ENCODE measurements around the gene HLA-DOA.
A peak's percentile ranks its signal among the peaks of the same experiment; 100 is the strongest.

Gene HLA-DOA

DNA sequence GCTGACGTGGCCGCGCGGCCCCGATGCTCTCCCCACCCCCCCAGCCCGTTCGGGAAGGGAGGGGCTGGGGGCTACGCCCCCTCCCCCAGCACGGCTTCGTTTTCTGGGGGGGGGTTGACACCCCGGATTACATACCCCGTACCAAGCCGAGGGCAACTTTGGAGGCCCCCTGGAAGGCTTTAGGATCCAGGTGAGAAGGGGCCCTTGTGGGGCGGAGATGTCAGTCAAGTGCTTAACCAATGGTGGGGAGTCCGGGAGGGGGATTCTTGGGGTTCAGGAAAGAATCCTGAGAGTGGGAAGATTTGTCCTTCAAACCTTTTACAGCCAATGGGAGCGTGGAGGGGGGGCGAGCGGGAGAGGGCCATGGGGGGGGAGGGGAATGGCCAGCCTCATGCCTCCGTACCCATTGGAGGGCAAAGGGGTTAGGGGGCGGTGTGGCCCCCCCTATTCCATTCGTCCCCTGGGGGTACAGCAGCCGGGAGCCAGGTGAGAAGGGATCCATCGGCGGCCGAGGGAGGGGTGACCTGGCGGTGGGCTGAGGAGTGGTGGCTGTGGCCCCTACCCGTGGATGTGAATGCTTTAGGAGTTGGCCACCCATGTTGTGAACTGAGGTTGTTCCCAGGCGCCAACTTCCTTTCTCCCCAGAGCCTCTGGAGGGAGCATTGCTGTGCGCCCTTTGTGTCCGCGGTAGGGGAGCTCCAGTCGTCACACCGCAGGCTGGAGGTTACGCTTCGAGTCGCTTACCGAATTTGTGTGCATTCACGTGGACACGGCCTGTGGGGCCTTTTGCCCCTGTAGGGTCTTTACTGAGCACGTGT is 40.3 kb downstream of the HLA-DOA start:
- Histone ChIP-seq H3K9me3 (ENCODE audit: control insufficient read depth, insufficient read depth, low read length) (no peaks in the 10 kb centered on the region), H3K4me3 (ENCODE audit: low read depth, low read length) (peak overlapping the region; percentile 100)

DNA sequence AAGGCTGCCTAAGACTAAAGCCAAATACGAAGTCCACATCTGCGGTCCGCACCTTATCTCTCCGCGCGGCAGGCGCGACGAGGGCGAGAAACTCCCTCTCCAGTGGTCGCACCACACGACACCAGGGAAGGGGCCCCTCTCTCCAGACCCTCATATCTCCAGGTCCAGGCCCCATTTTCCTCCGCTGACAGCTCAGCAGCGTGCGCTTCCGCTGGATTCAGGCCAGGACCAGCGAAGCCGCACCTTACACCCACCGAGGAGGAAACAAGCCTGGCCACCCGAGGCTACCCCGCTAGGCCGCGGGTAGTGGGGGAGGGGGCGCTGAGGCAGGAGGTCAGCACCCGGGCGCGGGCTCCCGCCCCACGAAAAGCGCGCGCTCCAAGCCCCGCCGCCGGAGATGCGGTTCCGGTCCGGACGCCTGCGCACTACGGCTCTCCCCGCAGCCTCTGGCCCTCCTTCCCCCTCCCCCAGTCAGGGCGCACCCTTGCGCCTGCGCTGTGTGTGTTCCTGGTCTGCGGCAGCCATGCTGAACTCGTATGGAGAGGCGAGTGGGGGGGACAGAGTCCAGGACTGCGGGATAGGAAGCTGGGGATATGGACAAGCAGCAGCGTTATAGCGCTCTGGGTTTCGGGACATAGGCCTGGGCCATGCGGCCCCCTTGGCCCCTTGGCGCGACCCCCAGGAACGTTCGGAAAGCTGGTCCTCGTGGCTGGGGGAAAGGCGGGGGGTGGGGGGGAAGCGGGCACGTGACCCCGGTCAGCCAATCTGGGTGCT is 41.1 kb downstream of the HLA-DOA start, which contains the start of gene BRD2:
BRD2 (plus strand) TSS at position 502 of the 774 bp plus-strand sequence. CDS start 4,305 bp downstream, outside the sequence.
- Histone ChIP-seq H3K27me3 (ENCODE audit: control insufficient read depth, insufficient read depth, low read length) (no peaks in the 10 kb centered on the region), H3K9ac (ENCODE audit: low read depth, low read length) (peak within 1 kb of the TSS; percentile 100), H3K9me3 (ENCODE audit: control insufficient read depth, insufficient read depth, low read length) (no peaks in the 10 kb centered on the region), H3K36me3 (ENCODE audit: control insufficient read depth, insufficient read depth, low read length) (peaks cover 18% of the 10 kb centered on the region), H3K4me1 (ENCODE audit: control insufficient read depth, insufficient read depth, low read length) (peaks cover 6% of the 10 kb centered on the region), H3K4me3 (ENCODE audit: low read depth, low read length) (peak within 1 kb of the TSS; percentile 100)

More for the DNA sequence above, 40.3 kb downstream of the HLA-DOA start:
- peaks cover 6% of the 10 kb centered on the region for H3K4me1 ChIP-seq (ENCODE audit: control insufficient read depth, insufficient read depth, low read length)
- peaks cover 23% of the 10 kb centered on the region for H3K36me3 ChIP-seq (ENCODE audit: control insufficient read depth, insufficient read depth, low read length)
- H3K9ac ChIP-seq (ENCODE audit: low read depth, low read length): peak overlapping the region; percentile 100
- H3K27me3 ChIP-seq (ENCODE audit: control insufficient read depth, insufficient read depth, low read length): no peaks in the 10 kb centered on the region

DNA sequence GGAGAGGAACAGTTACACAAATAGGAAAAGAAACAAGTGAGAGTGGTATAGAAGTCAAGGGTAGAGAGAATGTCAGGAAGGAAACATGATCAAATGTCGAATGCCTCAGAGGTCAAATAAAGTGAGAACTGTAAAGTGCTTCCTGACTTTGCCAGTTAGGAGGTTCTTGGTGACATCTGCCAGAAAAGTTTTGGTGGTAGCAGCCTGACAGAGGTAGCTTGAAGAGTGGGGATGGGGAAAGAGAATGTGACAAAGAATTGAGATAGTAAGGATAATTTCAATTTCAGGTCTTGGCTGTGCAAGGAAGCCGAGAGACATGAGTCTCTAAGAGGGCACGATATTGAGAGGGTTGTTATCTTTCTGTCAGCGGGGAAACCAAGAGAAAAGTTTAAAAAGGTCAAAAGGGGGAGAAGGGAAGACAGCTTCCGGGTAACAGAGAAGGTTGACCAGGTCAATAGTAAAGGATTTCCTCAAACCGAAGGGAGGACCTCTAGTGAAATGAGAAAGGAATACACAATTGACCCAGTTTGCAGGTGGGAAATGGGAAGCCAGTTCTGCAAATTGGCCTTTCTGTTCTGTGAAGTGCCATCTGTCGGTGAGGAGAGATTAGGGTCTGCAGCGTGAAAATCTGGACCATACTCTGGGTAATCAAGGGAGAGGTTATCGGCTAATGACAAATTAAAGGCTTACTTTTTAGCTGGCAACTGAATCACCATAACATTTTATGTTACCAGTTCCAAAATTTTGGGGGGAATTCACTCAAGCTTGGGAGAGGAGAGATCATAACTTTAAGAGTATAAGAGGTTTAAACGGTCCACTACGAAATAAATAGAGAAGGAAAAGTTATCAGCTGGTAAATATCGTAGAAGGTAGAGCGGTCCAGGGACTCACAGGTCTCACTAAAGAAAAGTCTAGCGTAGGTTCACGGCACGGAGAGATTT is 42.0 kb downstream of the HLA-DOA start:
- Histone ChIP-seq H3K36me3 (ENCODE audit: control insufficient read depth, insufficient read depth, low read length) (peaks cover 10% of the 10 kb centered on the region), H3K27me3 (ENCODE audit: control insufficient read depth, insufficient read depth, low read length) (no peaks in the 10 kb centered on the region), H3K4me1 (ENCODE audit: control insufficient read depth, insufficient read depth, low read length) (peaks cover 6% of the 10 kb centered on the region), H3K4me3 (ENCODE audit: low read depth, low read length) (peak overlapping the region; percentile 100), H3K9me3 (ENCODE audit: control insufficient read depth, insufficient read depth, low read length) (no peaks in the 10 kb centered on the region), H3K9ac (ENCODE audit: low read depth, low read length) (peak overlapping the region; percentile 97)

DNA sequence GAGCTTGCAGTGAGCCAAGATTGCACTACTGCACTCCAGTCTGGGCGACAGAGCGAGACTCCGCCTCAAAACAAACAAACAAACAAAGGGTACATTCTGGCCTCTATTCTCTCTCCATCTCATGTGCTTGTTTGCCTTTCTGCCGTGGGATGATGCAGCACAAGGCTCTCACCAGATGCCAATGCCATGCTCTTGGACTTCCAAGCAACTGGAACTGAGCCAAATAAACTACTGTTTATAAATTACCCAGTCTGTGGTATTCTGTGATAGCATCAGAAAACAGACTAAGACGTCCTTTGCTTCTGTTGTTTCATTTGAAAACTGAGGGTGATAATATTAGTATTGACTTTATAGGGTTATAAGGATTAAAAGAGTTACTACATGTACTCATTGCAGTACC is 44.6 kb downstream of the HLA-DOA start:
- Histone ChIP-seq H3K9ac (ENCODE audit: low read depth, low read length) (no peak overlapping the region), H3K4me1 (ENCODE audit: control insufficient read depth, insufficient read depth, low read length) (peaks cover 6% of the 10 kb centered on the region), H3K27me3 (ENCODE audit: control insufficient read depth, insufficient read depth, low read length) (no peaks in the 10 kb centered on the region), H3K36me3 (ENCODE audit: control insufficient read depth, insufficient read depth, low read length) (peaks cover 4% of the 10 kb centered on the region), H3K9me3 (ENCODE audit: control insufficient read depth, insufficient read depth, low read length) (no peaks in the 10 kb centered on the region), H3K4me3 (ENCODE audit: low read depth, low read length) (no peak overlapping the region)

DNA sequence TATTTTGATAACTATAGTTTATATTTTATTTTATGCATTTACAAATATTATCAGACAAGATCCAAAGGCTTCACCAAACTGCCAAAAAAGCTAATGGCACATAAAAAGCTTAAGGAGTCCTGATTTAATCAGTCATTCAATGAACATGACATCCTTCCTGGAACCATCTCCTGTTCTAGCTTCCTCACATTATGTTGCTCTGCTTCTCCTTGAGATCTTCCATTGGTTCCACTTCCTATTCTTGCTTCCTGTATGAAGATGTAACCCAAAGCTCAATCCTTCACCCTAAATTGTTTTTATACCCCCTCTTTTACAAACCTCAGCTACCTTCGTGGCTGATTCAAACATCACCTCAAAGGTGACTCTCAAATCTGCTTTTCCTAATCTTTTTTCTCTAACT is 45.5 kb downstream of the HLA-DOA start:
- Histone ChIP-seq H3K4me1 (ENCODE audit: control insufficient read depth, insufficient read depth, low read length) (peaks cover 6% of the 10 kb centered on the region), H3K4me3 (ENCODE audit: low read depth, low read length) (no peak overlapping the region), H3K9me3 (ENCODE audit: control insufficient read depth, insufficient read depth, low read length) (no peaks in the 10 kb centered on the region), H3K27me3 (ENCODE audit: control insufficient read depth, insufficient read depth, low read length) (no peaks in the 10 kb centered on the region), H3K36me3 (ENCODE audit: control insufficient read depth, insufficient read depth, low read length) (no peaks in the 10 kb centered on the region), H3K9ac (ENCODE audit: low read depth, low read length) (no peak overlapping the region)

DNA sequence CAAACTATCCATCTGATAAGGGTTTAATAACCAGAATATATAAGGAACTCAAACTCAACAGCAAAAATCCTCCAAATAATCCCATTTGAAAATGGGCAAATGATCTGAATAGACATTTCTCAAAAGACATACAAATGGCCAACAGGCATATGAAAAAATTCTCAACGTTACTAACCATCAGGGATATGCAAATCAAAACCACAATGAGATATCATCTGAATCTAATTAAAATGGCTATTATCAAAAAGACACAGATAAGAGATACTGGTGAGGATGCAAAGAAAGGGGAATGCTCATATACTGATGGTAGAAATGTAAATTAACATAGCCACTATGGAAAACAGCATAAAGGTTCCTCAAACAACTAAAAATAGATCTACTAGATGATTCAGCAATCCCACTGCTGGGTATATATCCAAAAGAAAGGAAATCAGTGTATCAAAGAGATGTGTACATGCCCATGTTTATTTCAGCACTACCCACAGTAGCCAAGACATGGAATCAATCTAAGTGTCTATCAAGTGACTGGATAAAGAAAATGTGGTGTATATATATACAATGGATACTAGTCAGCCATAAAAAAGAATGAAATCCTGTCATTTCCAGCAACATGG is 47.1 kb downstream of the HLA-DOA start:
- Histone ChIP-seq H3K4me1 (ENCODE audit: control insufficient read depth, insufficient read depth, low read length) (peaks cover 6% of the 10 kb centered on the region), H3K4me3 (ENCODE audit: low read depth, low read length) (no peak overlapping the region), H3K27me3 (ENCODE audit: control insufficient read depth, insufficient read depth, low read length) (no peaks in the 10 kb centered on the region)

DNA sequence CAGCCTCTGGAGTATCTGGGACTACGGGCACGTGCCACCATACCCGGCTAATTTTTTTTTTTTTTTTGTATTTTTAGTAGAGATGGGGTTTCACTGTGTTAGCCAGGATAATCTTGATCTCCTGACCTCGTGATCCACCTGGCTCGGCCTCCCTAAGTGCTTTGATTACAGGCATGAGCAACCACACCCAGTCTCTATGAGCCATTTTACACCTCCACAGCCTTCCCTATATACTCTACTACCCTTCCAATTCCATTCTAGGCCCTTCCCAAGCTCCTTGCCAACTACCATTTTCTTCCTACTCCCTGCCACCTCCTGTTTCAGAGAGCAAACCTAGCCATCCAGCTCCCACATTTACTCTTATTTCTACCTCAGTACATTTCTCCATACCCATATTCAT is 48.8 kb downstream of the HLA-DOA start:
- Histone ChIP-seq H3K4me1 (ENCODE audit: control insufficient read depth, insufficient read depth, low read length) (no peaks in the 10 kb centered on the region), H3K9ac (ENCODE audit: low read depth, low read length) (no peak overlapping the region), H3K9me3 (ENCODE audit: control insufficient read depth, insufficient read depth, low read length) (no peaks in the 10 kb centered on the region), H3K27me3 (ENCODE audit: control insufficient read depth, insufficient read depth, low read length) (no peaks in the 10 kb centered on the region), H3K4me3 (ENCODE audit: low read depth, low read length) (no peak overlapping the region), H3K36me3 (ENCODE audit: control insufficient read depth, insufficient read depth, low read length) (no peaks in the 10 kb centered on the region)

More for the DNA sequence above, 47.1 kb downstream of the HLA-DOA start:
- Histone ChIP-seq H3K36me3 (ENCODE audit: control insufficient read depth, insufficient read depth, low read length) (no peaks in the 10 kb centered on the region), H3K9ac (ENCODE audit: low read depth, low read length) (no peak overlapping the region), H3K9me3 (ENCODE audit: control insufficient read depth, insufficient read depth, low read length) (no peaks in the 10 kb centered on the region)

DNA sequence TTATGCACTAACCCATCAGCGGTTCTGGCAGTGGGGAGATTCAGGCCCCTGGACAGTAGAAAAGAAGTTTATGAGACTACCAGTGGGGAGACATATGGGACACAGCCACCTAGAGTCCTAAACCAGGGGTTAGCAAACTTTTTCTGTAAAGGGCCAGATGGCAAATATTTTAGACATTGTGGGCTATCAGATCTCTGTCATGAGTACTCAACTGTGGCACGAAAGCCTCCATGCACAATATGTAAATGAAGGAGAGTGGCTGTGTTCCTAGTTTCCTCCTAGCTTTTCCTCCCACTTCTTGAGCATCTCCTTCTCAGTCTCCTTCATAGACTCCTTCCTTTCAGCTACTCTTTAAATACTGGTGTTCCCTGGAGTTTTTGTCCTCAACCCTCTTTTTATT is 53.2 kb downstream of the HLA-DOA start:
- Histone ChIP-seq H3K27me3 (ENCODE audit: control insufficient read depth, insufficient read depth, low read length) (no peaks in the 10 kb centered on the region), H3K4me3 (ENCODE audit: low read depth, low read length) (no peak overlapping the region), H3K4me1 (ENCODE audit: control insufficient read depth, insufficient read depth, low read length) (peaks cover 5% of the 10 kb centered on the region), H3K9ac (ENCODE audit: low read depth, low read length) (no peak overlapping the region), H3K36me3 (ENCODE audit: control insufficient read depth, insufficient read depth, low read length) (no peaks in the 10 kb centered on the region), H3K9me3 (ENCODE audit: control insufficient read depth, insufficient read depth, low read length) (no peaks in the 10 kb centered on the region)

DNA sequence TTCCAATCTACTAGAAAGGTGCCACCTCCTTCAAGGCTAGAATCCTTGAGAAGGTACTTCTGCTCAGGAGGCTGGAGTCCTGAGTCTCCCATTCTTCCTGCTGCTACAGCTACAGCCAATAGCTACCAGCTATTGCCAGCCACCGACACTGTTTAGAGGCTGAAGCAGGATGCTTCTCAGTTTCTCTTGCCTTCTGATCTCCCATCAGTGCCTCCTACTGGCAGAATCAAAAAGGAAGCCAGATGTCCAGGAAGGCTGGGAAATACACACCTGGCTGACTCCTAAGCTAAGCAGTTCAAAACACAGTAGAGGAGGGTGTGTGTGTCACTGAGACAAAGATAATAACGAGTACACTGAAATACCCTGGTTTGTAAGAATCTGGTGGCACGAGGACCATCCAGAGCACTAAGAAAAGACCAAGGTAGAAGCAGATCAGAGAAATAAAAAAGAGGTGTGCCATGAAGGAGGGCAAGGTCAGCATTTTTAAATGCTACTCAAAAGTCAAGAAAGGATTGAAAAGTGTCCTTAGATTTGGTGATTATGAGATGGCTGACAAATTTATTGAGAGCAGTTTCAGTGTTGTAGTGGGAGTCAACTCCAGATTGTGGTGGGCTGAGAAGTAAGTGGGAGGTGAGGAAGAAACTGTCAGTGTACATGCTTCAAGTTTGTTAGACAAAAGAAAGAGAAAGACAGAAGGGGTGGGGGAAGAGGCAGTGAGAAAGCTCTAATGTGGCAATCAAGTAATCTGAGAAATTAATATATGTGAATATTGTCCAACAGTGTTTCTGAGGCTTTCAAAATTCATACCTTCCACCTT is 54.2 kb downstream of the HLA-DOA start:
- peaks cover 5% of the 10 kb centered on the region for H3K4me1 ChIP-seq (ENCODE audit: control insufficient read depth, insufficient read depth, low read length)
- no peak overlapping the region for H3K4me3 ChIP-seq (ENCODE audit: low read depth, low read length)

DNA sequence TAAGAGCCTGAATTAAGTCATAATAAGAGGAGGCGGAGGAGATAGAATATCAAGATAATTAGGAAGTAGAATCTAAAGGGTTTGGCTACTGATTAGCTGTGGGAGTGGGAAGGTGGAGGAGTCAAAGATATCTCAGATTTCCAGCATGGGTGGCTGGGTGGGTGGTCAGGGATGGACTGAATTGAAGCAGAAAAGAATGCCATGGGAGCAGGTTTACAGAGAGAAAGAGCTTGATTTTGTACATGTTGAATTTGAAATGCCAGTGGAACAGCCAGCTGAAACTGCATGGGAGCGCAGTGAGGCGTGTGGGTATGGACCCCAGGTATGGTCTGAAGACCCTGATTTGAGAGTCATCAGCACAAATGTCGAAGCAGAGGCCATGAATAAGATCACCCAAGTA is 55.1 kb downstream of the HLA-DOA start:
- H3K36me3 ChIP-seq (ENCODE audit: control insufficient read depth, insufficient read depth, low read length): no peaks in the 10 kb centered on the region
- no peak overlapping the region for H3K4me3 ChIP-seq (ENCODE audit: low read depth, low read length)
- peaks cover 5% of the 10 kb centered on the region for H3K4me1 ChIP-seq (ENCODE audit: control insufficient read depth, insufficient read depth, low read length)
- no peaks in the 10 kb centered on the region for H3K27me3 ChIP-seq (ENCODE audit: control insufficient read depth, insufficient read depth, low read length)
- H3K9ac ChIP-seq (ENCODE audit: low read depth, low read length): no peak overlapping the region
- no peaks in the 10 kb centered on the region for H3K9me3 ChIP-seq (ENCODE audit: control insufficient read depth, insufficient read depth, low read length)

More for the DNA sequence above, 54.2 kb downstream of the HLA-DOA start:
- no peaks in the 10 kb centered on the region for H3K9me3 ChIP-seq (ENCODE audit: control insufficient read depth, insufficient read depth, low read length)
- no peaks in the 10 kb centered on the region for H3K27me3 ChIP-seq (ENCODE audit: control insufficient read depth, insufficient read depth, low read length)
- no peak overlapping the region for H3K9ac ChIP-seq (ENCODE audit: low read depth, low read length)
- no peaks in the 10 kb centered on the region for H3K36me3 ChIP-seq (ENCODE audit: control insufficient read depth, insufficient read depth, low read length)

Measured in iPS-15b (cell line).